GM12891 (cell line): ENCODE measurements around the gene LRMDA.

Experiments used
- PAX5 ChIP-seq: IDR thresholded peaks from 2 replicates; pipeline ENCODE4 v1.6.1; 2011; ENCODE audit warnings: low read length, moderate library complexity, mild to moderate bottlenecking; ENCODE audit not compliant: insufficient read depth, severe bottlenecking
- POLR2A ChIP-seq: IDR thresholded peaks from 2 replicates; pipeline ENCODE4 v1.6.1; 2011; ENCODE audit warnings: low read depth, low read length, control low read depth
- POLR2AphosphoS5 ChIP-seq: IDR thresholded peaks from 2 replicates; pipeline ENCODE4 v1.6.1; 2011; ENCODE audit warnings: low read depth, low read length, control low read depth
- POU2F2 ChIP-seq: IDR thresholded peaks from 2 replicates; pipeline ENCODE4 v1.6.1; 2011; ENCODE audit warnings: low read depth, mild to moderate bottlenecking, control low read depth, low read length, moderate library complexity
- SPI1 ChIP-seq: IDR thresholded peaks from 2 replicates; pipeline ENCODE4 v1.6.1; 2011; ENCODE audit warnings: low read depth, low read length, control low read depth
- TAF1 ChIP-seq: IDR thresholded peaks from 2 replicates; pipeline ENCODE4 v1.6.1; 2011; ENCODE audit warnings: low read depth, low read length, control low read depth

- TF ChIP-seq POLR2A (no peak), POLR2AphosphoS5 (no peak), TAF1 (no peak), POU2F2 (no peak), SPI1 (no peak), PAX5 (no peak)
These were observed 80.9 kb downstream of the LRMDA start for GRCh38 chr10:75512203-75512933.
